Sigmoid colon (tissue), 7 donors: ENCODE results near the gene MORC2. TPM values are rescaled to one million over a fixed set of nuclear protein-coding genes. Genes with fewer than 3 reads are reported as not detected.

Source experiments
- DNase-seq: peaks from one replicate; pipeline ENCODE4 v3.0.0-alpha.2; 2019
- H3K27ac ChIP-seq, 4 donors: fragments of 200-600 bp; sonication (generic); one replicate each; pipeline ENCODE4 v1.5.1; 2016 to 2019; ENCODE audit warnings: mild to moderate bottlenecking in 1 of 4
- H3K27me3 ChIP-seq, 3 donors: fragments of 200-600 bp; sonication (generic); one replicate each; pipeline ENCODE4 v1.5.1; 2019; ENCODE audit warnings: mild to moderate bottlenecking in 1 of 3
- H3K36me3 ChIP-seq, 4 donors: fragments of 200-600 bp; sonication (generic); one replicate each; pipeline ENCODE4 v1.5.1; 2016 to 2019
- H3K4me1 ChIP-seq, 4 donors: fragments of 200-600 bp; sonication (generic); one replicate each; pipeline ENCODE4 v1.5.1; 2017 to 2019
- H3K4me3 ChIP-seq, 4 donors: fragments of 200-600 bp; sonication (generic); one replicate each; pipeline ENCODE4 v1.5.1; 2017 to 2019; ENCODE audit warnings: mild to moderate bottlenecking in 2 of 4, moderate library complexity in 1 of 4
- H3K9me3 ChIP-seq, 4 donors: fragments of 200-600 bp in 3 of 4; sonication (generic) in 3 of 4; one replicate each; pipeline versions ENCODE4 v1.5.1 to v1.6.1; 2013 to 2019
- CTCF ChIP-seq, 4 experiments: fragments of 450-650 bp in 3 of 4; fragments of 200-600 bp in 1 of 4; IDR thresholded peaks; one replicate each; pipeline ENCODE4 v1.5.1; 2016 to 2019; ENCODE audit warnings: antibody characterized with exemption in 4 of 4, mild to moderate bottlenecking in 3 of 4, moderate library complexity in 2 of 4
- EP300 ChIP-seq, 4 donors: sonication (generic); formaldehyde crosslinking; IDR thresholded peaks; one replicate each; pipeline ENCODE4 v1.6.1; 2017; ENCODE audit warnings: antibody characterized with exemption in 4 of 4
- POLR2A ChIP-seq, 2 donors: fragments of 450-650 bp; IDR thresholded peaks; one replicate each; pipeline ENCODE4 v1.6.1; 2016; ENCODE audit warnings: antibody characterized with exemption in 2 of 2, mild to moderate bottlenecking in 2 of 2, moderate library complexity in 2 of 2
- POLR2AphosphoS5 ChIP-seq, 4 donors: sonication (generic); formaldehyde crosslinking; IDR thresholded peaks; one replicate each; pipeline ENCODE4 v1.6.1; 2017; ENCODE audit warnings: antibody characterized with exemption in 4 of 4
- WGBS, 2 donors: extraction: QIAGEN DNeasy Blood & Tissue Kit; methylation state at CpG; one replicate each; pipeline ENCODE4 v1.1.7; 2013; 5-methylcytosine and 5-hydroxymethylcytosine counted together
- intact Hi-C: fragments of 100-400 bp; cut with DNase I; formaldehyde crosslinking; loops from one replicate; pipeline ENCODE4 v1.15.1; 2023
- polyA plus RNA-seq, 3 donors: library from polyadenylated mRNA; stranded (reverse); fragments of 200-250 nt; gene quantifications; one replicate each; pipeline ENCODE4 v1.2.3, GENCODE V29; 2013
- total RNA-seq, 4 donors: library from RNA; depleted of rRNA; stranded (reverse); fragments of >200 nt; gene quantifications; one replicate each; pipeline ENCODE4 v1.1.0, GENCODE V29; 2016
- donor health status: healthy with polysubstance abuse.
- donor health status: Bipolar disorder and iron deficiency.
- donor health status: healthy.

Gene MORC2
- total and polyA plus RNA-seq, 7 donors = 4.6 to 42.1 (median 15.0) TPM

- DNase-seq = peak; percentile 35
- intact Hi-C loops = no loop called here
- no peaks in the 10 kb centered on the region for H3K36me3 ChIP-seq
- H3K27me3 ChIP-seq = no peaks in the 10 kb centered on the region
- H3K4me3 ChIP-seq = no peak overlapping the region
- H3K27ac ChIP-seq = no peak overlapping the region
- H3K4me1 ChIP-seq = peaks cover 0 to 15% (median 11%) of the 10 kb centered on the region in 4 donors
- H3K9me3 ChIP-seq = peaks cover 0 to 9% (median 0%) of the 10 kb centered on the region in 4 donors
- TF ChIP-seq EP300 (IDR thresholded peaks at IDR 0.05) = no peak
- TF ChIP-seq POLR2A (IDR thresholded peaks at IDR 0.05) = no peak
- no peak for TF ChIP-seq POLR2AphosphoS5 (IDR thresholded peaks at IDR 0.05)
- TF ChIP-seq CTCF (IDR thresholded peaks at IDR 0.05) = no peak
- 91% methylated on average over 7 of the region's 7 CpGs for WGBS, 2 donors
Observed at GRCh38 chr22:30918761-30919160, 49.8 kb downstream of the MORC2 start.

- WGBS, 2 donors = 87 to 91% methylated on average over 2 of the region's 2 CpGs
- intact Hi-C loops = no loop called here
- H3K4me1 ChIP-seq = no peaks in the 10 kb centered on the region
- H3K4me3 ChIP-seq = no peak overlapping the region
- H3K9me3 ChIP-seq = peaks cover 0 to 6% (median 0%) of the 10 kb centered on the region in 4 donors
- TF ChIP-seq POLR2AphosphoS5 (IDR thresholded peaks at IDR 0.05) (no peak), POLR2A (IDR thresholded peaks at IDR 0.05) (no peak), CTCF (IDR thresholded peaks at IDR 0.05) (no peak), EP300 (IDR thresholded peaks at IDR 0.05) (no peak)
- DNase-seq = peak; percentile 26
- H3K36me3 ChIP-seq = no peaks in the 10 kb centered on the region
- no peak overlapping the region for H3K27ac ChIP-seq
- no peaks in the 10 kb centered on the region for H3K27me3 ChIP-seq
Observed at GRCh38 chr22:30910358-30910757, 58.2 kb downstream of the MORC2 start.

- Histone ChIP-seq H3K27me3 (no peaks in the 10 kb centered on the region), H3K4me1 (no peaks in the 10 kb centered on the region), H3K27ac (no peak overlapping the region), H3K9me3 (peaks cover 0 to 3% (median 0%) of the 10 kb centered on the region in 4 donors), H3K4me3 (no peak overlapping the region), H3K36me3 (no peaks in the 10 kb centered on the region)
- peak; percentile 26 for DNase-seq
- WGBS, 2 donors = 93 to 94% methylated on average over 5 of the region's 5 CpGs
- intact Hi-C loops = no loop called here
- TF ChIP-seq CTCF (IDR thresholded peaks at IDR 0.05) (no peak), EP300 (IDR thresholded peaks at IDR 0.05) (no peak), POLR2AphosphoS5 (IDR thresholded peaks at IDR 0.05) (no peak), POLR2A (IDR thresholded peaks at IDR 0.05) (no peak)
Observed at GRCh38 chr22:30909306-30909705, 59.3 kb downstream of the MORC2 start.

GRCh38 chr22:30908051-30908461, 60.5 kb downstream of the MORC2 start:
- intact Hi-C loops = no loop called here
- H3K4me1 ChIP-seq = no peaks in the 10 kb centered on the region
- TF ChIP-seq EP300 (IDR thresholded peaks at IDR 0.05) = no peak
- TF ChIP-seq POLR2AphosphoS5 (IDR thresholded peaks at IDR 0.05) = no peak
- TF ChIP-seq POLR2A (IDR thresholded peaks at IDR 0.05) = no peak
- no peak for TF ChIP-seq CTCF (IDR thresholded peaks at IDR 0.05)
- H3K27ac ChIP-seq = no peak overlapping the region
- 90 to 92% methylated on average over 6 of the region's 6 CpGs for WGBS, 2 donors
- peaks cover 0 to 3% (median 0%) of the 10 kb centered on the region in 4 donors for H3K9me3 ChIP-seq
- peaks cover 0 to 3% (median 0%) of the 10 kb centered on the region in 4 donors for H3K36me3 ChIP-seq
- H3K27me3 ChIP-seq = no peaks in the 10 kb centered on the region
- no peak overlapping the region for H3K4me3 ChIP-seq
- peak; percentile 50 for DNase-seq

GRCh38 chr22:30906946-30907345, 61.6 kb downstream of the MORC2 start:
- 88 to 98% methylated on average over 1 of the region's 1 CpG for WGBS, 2 donors
- peak; percentile 25 for DNase-seq
- intact Hi-C loops = no loop called here
- Histone ChIP-seq H3K4me1 (no peaks in the 10 kb centered on the region), H3K9me3 (no peaks in the 10 kb centered on the region), H3K27ac (no peak overlapping the region), H3K4me3 (no peak overlapping the region), H3K36me3 (peaks cover 0 to 3% (median 0%) of the 10 kb centered on the region in 4 donors), H3K27me3 (no peaks in the 10 kb centered on the region)
- no peak for TF ChIP-seq CTCF (IDR thresholded peaks at IDR 0.05)
- no peak for TF ChIP-seq POLR2AphosphoS5 (IDR thresholded peaks at IDR 0.05)
- no peak for TF ChIP-seq POLR2A (IDR thresholded peaks at IDR 0.05)
- no peak for TF ChIP-seq EP300 (IDR thresholded peaks at IDR 0.05)
